Kidney epithelial cell (primary cell): ENCODE data around the gene ABR. TPM values are rescaled to one million over a fixed set of nuclear protein-coding genes. Genes with fewer than 3 reads are reported as not detected.

ENCODE experiments used
- DNase-seq: peaks from one replicate; pipeline ENCODE4 v3.0.0-alpha.2; 2010; ENCODE audit warnings: low read depth
- H3K27me3 ChIP-seq: 2 replicates; pipeline ENCODE4 v1.6.0; 2011; ENCODE audit warnings: low read length; ENCODE audit not compliant: control insufficient read depth, insufficient read depth
- H3K36me3 ChIP-seq: 2 replicates; pipeline ENCODE4 v1.5.1; 2011; ENCODE audit warnings: low read length; ENCODE audit not compliant: control insufficient read depth, insufficient read depth
- H3K4me3 ChIP-seq: 2 replicates; pipeline ENCODE4 v1.5.1; 2011; ENCODE audit warnings: low read depth, mild to moderate bottlenecking, control low read depth, low read length
- total RNA-seq: library from RNA; depleted of rRNA; stranded (reverse); fragments of >200 nt; gene quantifications from 2 replicates; pipeline ENCODE4 v1.2.3, GENCODE V29; 2015
- TF ChIP-seq, protein P1 (sequence below): IDR thresholded peaks from 2 replicates; pipeline ENCODE4 v1.5.1; 2011; ENCODE audit warnings: mild to moderate bottlenecking, moderate library complexity, low read length, control low read depth, inconsistent platforms; ENCODE audit not compliant: insufficient read depth, poor library complexity, severe bottlenecking

Gene ABR
- total RNA-seq, 1 donor from 2014 or later, result 141 TPM

DNA sequence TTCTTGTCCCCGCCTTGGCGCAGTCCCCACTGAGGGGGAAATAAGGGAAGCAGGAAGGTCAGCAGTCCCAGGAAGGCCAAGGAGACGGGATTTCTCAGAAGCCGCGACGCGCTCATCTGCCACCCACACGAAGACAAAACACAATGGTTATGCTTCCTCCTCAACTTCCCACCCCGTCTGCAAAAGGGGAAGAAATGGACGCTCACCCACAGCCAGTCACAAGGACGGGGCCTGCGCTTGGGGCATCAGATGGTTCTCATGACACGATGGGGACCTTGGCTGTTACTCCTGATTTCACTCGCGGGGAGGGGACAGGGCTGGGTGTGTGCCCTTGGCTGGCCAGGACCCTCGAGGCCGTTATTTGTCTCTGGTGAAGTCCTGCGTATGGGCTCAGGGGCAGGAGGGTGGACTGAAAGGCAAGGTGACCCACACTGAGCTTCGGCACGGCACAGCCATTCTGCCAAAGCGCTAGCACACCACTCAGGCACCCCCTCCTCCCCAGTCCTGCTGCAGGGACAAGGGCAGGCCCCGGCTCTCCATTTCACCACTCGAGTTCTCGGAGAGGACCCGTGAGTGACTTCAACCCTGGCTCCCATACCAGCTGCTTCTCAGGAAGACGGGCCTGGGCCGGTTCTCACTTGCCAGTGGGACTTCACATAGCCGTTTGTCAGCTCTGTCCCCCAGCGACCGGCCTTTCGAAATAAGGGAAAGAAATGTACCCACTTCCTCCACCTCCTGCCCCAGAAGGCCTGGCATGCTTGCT lies 84.5 kb downstream of the ABR start:
- Histone ChIP-seq H3K27me3 (no peaks in the 10 kb centered on the region), H3K36me3 (no peaks in the 10 kb centered on the region), H3K4me3 (no peak overlapping the region)
- TF ChIP-seq, protein P1, sequence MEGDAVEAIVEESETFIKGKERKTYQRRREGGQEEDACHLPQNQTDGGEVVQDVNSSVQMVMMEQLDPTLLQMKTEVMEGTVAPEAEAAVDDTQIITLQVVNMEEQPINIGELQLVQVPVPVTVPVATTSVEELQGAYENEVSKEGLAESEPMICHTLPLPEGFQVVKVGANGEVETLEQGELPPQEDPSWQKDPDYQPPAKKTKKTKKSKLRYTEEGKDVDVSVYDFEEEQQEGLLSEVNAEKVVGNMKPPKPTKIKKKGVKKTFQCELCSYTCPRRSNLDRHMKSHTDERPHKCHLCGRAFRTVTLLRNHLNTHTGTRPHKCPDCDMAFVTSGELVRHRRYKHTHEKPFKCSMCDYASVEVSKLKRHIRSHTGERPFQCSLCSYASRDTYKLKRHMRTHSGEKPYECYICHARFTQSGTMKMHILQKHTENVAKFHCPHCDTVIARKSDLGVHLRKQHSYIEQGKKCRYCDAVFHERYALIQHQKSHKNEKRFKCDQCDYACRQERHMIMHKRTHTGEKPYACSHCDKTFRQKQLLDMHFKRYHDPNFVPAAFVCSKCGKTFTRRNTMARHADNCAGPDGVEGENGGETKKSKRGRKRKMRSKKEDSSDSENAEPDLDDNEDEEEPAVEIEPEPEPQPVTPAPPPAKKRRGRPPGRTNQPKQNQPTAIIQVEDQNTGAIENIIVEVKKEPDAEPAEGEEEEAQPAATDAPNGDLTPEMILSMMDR, result no peak
- DNase-seq, result no peak

DNA sequence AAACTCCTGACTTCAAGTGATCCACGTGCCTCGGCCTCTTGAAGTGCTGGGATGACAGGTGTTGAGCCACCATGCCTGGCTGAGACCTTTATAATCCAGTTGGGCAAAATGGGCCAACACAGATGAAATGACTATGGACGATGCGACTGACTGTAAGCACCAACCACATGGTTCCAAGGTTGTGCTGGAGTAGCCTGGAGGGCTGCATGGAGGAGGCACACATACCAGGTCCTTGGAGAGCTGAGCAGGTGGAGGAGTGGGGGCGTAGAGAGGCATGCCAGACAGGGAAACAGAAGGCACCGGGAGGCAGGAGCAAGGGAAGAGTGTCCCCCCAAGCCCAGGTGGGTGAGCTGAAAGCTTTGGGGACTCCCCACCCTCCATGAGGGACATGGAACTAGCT lies 85.2 kb downstream of the ABR start:
- TF ChIP-seq, protein P1, result no peak
- Histone ChIP-seq H3K4me3 (no peak overlapping the region), H3K27me3 (no peaks in the 10 kb centered on the region), H3K36me3 (no peaks in the 10 kb centered on the region)
- no peak for DNase-seq

DNA sequence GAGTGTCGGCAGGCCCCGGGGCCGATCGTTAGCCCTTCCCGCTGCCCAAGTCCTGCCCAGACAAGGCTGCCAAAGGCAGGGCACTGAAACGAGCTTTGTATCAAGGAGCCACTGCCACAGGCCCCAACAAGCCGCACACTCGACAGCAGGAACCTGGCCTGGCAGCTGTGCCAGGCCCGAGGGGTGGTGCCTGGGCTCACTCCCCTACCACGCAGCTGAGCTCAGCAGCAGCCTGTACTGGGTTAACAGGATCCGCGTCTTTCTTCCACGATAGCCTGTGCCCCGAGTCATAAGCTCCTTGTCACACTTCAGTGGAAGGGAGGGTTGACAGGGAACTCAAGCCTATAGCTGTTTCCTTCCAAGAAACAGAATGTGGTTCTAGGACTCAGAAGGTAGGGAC lies 87.9 kb downstream of the ABR start:
- Histone ChIP-seq H3K36me3 (no peaks in the 10 kb centered on the region), H3K27me3 (no peaks in the 10 kb centered on the region), H3K4me3 (no peak overlapping the region)
- TF ChIP-seq, protein P1, result no peak
- DNase-seq, result no peak

GRCh38 chr17:1091190-1091534 lies 88.6 kb downstream of the ABR start:
- DNase-seq, result no peak
- TF ChIP-seq, protein P1, result no peak
- H3K27me3 ChIP-seq, result no peaks in the 10 kb centered on the region
- no peaks in the 10 kb centered on the region for H3K36me3 ChIP-seq
- H3K4me3 ChIP-seq, result no peak overlapping the region

GRCh38 chr17:1090465-1091189 lies 89.2 kb downstream of the ABR start:
- H3K4me3 ChIP-seq, result no peak overlapping the region
- no peaks in the 10 kb centered on the region for H3K27me3 ChIP-seq
- peak; percentile 88 for DNase-seq
- H3K36me3 ChIP-seq, result no peaks in the 10 kb centered on the region
- TF ChIP-seq, protein P1, result no peak

- Histone ChIP-seq H3K4me3 (no peak overlapping the region), H3K27me3 (no peaks in the 10 kb centered on the region), H3K36me3 (no peaks in the 10 kb centered on the region)
- no peak for DNase-seq
- TF ChIP-seq, protein P1, result no peak
Measured at GRCh38 chr17:1089915-1090314, 89.9 kb downstream of the ABR start.
